Neural progenitor cell (in vitro differentiated cells): ENCODE results near the gene RAB31.

ENCODE experiments used
- CTCF ChIP-seq: fragments of 200-600 bp; sonication (generic); IDR thresholded peaks from 2 replicates; pipeline ENCODE4 v1.5.1; 2017; ENCODE audit warnings: antibody characterized with exemption, mild to moderate bottlenecking
- EZH2phosphoT487 ChIP-seq: fragments of 200-600 bp; sonication (generic); IDR thresholded peaks from 2 replicates; pipeline ENCODE4 v1.6.1; 2017; ENCODE audit warnings: antibody characterized with exemption

DNA sequence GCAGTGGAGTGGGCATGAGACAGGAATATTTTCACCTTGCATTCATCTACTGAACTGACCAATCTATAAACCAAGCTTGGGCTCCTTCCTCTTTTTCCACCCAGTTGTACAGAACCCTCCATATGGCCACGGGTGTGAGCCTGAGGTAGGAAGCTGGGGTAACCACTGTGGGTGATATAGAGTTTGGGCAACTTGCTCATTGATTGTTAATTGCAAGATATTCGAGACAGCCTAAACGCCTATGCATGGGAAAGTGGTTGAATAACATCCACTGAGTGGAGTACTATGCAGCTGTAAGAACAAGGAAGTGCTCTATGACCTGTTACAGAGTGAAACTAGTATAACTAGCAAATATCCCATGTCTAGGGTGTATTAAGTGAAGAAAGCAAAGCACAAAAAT is 198.4 kb downstream of the RAB31 start:
- no peak for TF ChIP-seq CTCF
- TF ChIP-seq EZH2phosphoT487, result no peak
